Measurements from ENCODE around the gene OOSP4B. TPM values are rescaled to one million over a fixed set of nuclear protein-coding genes. Genes with fewer than 3 reads are reported as not detected.

OOSP4B gene
- total and polyA plus RNA-seq, 2 of the 8 experiments (the other 6 are each of a cell fraction or from before 2014, with no cell fraction given) = not detected

DNA sequence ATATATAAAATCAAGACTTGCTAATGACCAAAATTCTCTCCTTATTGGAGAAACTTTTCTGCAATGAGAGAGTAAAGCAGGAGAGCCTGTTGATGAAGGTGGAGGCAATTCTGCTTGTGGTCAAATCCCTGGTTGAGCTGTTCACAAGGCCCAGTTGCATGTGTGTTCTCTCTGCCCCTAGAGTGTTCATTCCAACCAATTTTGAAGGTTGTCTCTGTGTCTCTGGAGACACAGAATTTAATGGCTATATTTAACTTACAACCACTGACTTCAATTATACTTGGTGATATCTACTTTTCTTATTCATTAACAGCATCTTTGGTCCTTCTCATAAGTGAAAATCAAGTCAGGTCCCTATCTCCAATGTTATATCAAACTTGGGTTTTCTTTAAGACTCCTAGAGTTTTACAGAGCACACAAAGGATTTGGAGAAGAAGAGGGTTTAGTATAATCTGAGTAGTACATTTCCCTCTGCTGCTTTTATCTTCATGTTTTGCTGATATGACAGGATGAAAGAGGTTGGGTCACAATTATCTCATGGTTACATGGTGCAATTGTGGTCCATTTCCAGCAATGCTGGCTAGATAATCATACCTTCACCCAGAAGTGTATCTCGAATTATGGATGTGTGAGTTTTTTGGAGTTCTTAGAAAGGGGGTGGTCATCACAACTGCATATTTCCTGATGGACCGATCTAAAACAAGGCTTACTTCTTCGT, 49.1 kb upstream of the OOSP4B start:
- FAIRE-seq (no peak), DNase-seq (ENCODE audit: low read depth in 1 of 2, low spot score in 2 of 2) (no peak)
- no peaks in the 10 kb centered on the region for H4K20me1 ChIP-seq (replicated peaks in 1 of 2; ENCODE audit: control insufficient read depth in 1 of 2, insufficient read depth in 2 of 2, low read length in 2 of 2)
- no peaks in the 10 kb centered on the region for H3K27me3 ChIP-seq (replicated peaks in 1 of 4; ENCODE audit: control insufficient read depth in 3 of 4, extremely low read depth in 1 of 4, insufficient read depth in 3 of 4, low read length in 3 of 4)
- H2BK12ac ChIP-seq (ENCODE audit: low read depth, low read length) = no peak overlapping the region
- H3K4me1 ChIP-seq (replicated peaks in 1 of 4; ENCODE audit: control insufficient read depth in 3 of 4, insufficient read depth in 4 of 4, low read length in 3 of 4) = peaks cover 0 to 4% (median 0%) of the 10 kb centered on the region in 4 experiments; a peak in 1 of 7 replicates
- H3K14ac ChIP-seq (ENCODE audit: insufficient read length) = no peak overlapping the region
- H3K4me3 ChIP-seq (ENCODE audit: extremely low read depth in 1 of 4, insufficient read depth in 2 of 4, low read depth in 3 of 4, low read length in 4 of 4) = no peak overlapping the region
- no peak overlapping the region for H2BK120ac ChIP-seq (replicated peaks; ENCODE audit: low read depth, low read length)
- no peaks in the 10 kb centered on the region for H3K79me1 ChIP-seq (ENCODE audit: low read depth, low read length)
- ChIA-PET CTCF (ENCODE audit: partially characterized antibody) (no interaction called here), POLR2A (ENCODE audit: partially characterized antibody) (no interaction called here)
- no peak overlapping the region for H2AK5ac ChIP-seq (ENCODE audit: low read depth, low read length)
- no peak overlapping the region for H3K27ac ChIP-seq (ENCODE audit: low read depth, low read length)
- no peak overlapping the region for H4K8ac ChIP-seq (ENCODE audit: extremely low read depth, insufficient read depth, low read length)
- no peak overlapping the region for H3K18ac ChIP-seq (ENCODE audit: extremely low read depth, low read length)
- H3K56ac ChIP-seq (replicated peaks; ENCODE audit: insufficient read length, low read depth, low read length) = no peak overlapping the region
- no peak overlapping the region for H3K23ac ChIP-seq (ENCODE audit: insufficient read length)
- H4K91ac ChIP-seq (replicated peaks; ENCODE audit: insufficient read length, low read length) = no peak overlapping the region
- H2BK5ac ChIP-seq (ENCODE audit: low read depth, low read length) = no peak overlapping the region
- no peaks in the 10 kb centered on the region for H3K23me2 ChIP-seq (ENCODE audit: low read depth, low read length)
- no peak overlapping the region for H3K4ac ChIP-seq (replicated peaks; ENCODE audit: insufficient read length, low read depth, low read length)
- no peak overlapping the region for H3K9ac ChIP-seq (replicated peaks in 1 of 4; ENCODE audit: extremely low read depth in 1 of 4, low read depth in 3 of 4, low read length in 3 of 4)
- H3K36me3 ChIP-seq (ENCODE audit: control insufficient read depth in 2 of 4, insufficient read depth in 4 of 4, low read length in 3 of 4) = no peaks in the 10 kb centered on the region
- H3K9me3 ChIP-seq (ENCODE audit: insufficient read depth in 2 of 2, low read depth in 1 of 2, low read length in 1 of 2) = no peaks in the 10 kb centered on the region
- WGBS, 2 experiments (ENCODE audit: extremely low coverage in 1 of 2, insufficient coverage in 1 of 2, insufficient read length in 1 of 2, insufficient replicate concordance in 2 of 2, low coverage in 1 of 2, low lambda C conversion rate in 2 of 2, missing lambda C conversion rate in 1 of 2) = 88% methylated on average over 3 of the region's 3 CpGs; no CpG with 5 or more reads in 1 of the 2 experiments
- H3K4me2 ChIP-seq (ENCODE audit: insufficient read depth in 1 of 2, low read depth in 2 of 2, low read length in 2 of 2) = no peak overlapping the region
- no peak overlapping the region for H2BK20ac ChIP-seq (ENCODE audit: low read length)
- H3K79me2 ChIP-seq (ENCODE audit: control insufficient read depth in 1 of 2, insufficient read depth in 2 of 2, low read length in 2 of 2) = no peaks in the 10 kb centered on the region
- no peak overlapping the region for H4K5ac ChIP-seq (ENCODE audit: insufficient read length, low read depth, low read length)
- no peak for TF ChIP-seq SIRT6 (IDR thresholded peaks at IDR 0.05; ENCODE audit: low read length)
- no peak for TF ChIP-seq CHD2 (IDR thresholded peaks at IDR 0.05; ENCODE audit: low read length)
- no peak for TF ChIP-seq BCL11A (IDR thresholded peaks at IDR 0.05; ENCODE audit: low read depth in 2 of 2, low read length in 2 of 2)
- TF ChIP-seq RXRA (IDR thresholded peaks at IDR 0.05; ENCODE audit: insufficient read depth, low read depth, low read length) = no peak
- no peak for TF ChIP-seq ZNF274 (IDR thresholded peaks at IDR 0.05; ENCODE audit: borderline replicate concordance, extremely low read depth, low read length)
- TF ChIP-seq SAP30 (IDR thresholded peaks at IDR 0.05; ENCODE audit: insufficient read depth, insufficient replicate concordance, low read length) = no peak
- no peak for TF ChIP-seq CBX8 (IDR thresholded peaks at IDR 0.05; ENCODE audit: borderline replicate concordance, low read depth, low read length)
- no peak for TF ChIP-seq KDM1A (IDR thresholded peaks at IDR 0.05; ENCODE audit: borderline replicate concordance, low read length)
- TF ChIP-seq KDM4A (IDR thresholded peaks at IDR 0.05; ENCODE audit: low read depth, low read length, severe bottlenecking) = no peak
- TF ChIP-seq KDM5A (IDR thresholded peaks at IDR 0.05; ENCODE audit: low read length) = no peak
- TF ChIP-seq EZH2 (IDR thresholded peaks at IDR 0.05; ENCODE audit: low read depth, low read length, severe bottlenecking) = no peak
- TF ChIP-seq, protein P1, sequence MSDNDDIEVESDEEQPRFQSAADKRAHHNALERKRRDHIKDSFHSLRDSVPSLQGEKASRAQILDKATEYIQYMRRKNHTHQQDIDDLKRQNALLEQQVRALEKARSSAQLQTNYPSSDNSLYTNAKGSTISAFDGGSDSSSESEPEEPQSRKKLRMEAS (IDR thresholded peaks at IDR 0.05) = no peak
- H2AFZ ChIP-seq (ENCODE audit: low read length) = no peak overlapping the region
- no peak overlapping the region for H2BK15ac ChIP-seq (ENCODE audit: low read length)

All from H1 (cell line).